MM.1S (cell line): ENCODE data around the gene AMIGO3.
A peak's percentile ranks its signal among the peaks of the same experiment; 100 is the strongest.

ENCODE experiments used
- DNase-seq: peaks from one replicate; pipeline ENCODE4 v3.0.0-alpha.2; 2015
- H2AFZ ChIP-seq: fragments of 300-600 bp; sonication (generic); 2 replicates; pipeline ENCODE4 v1.6.0; 2016; ENCODE audit warnings: antibody characterized with exemption, low read length
- H3F3A ChIP-seq: fragments of 300-600 bp; sonication (generic); 2 replicates; pipeline ENCODE4 v1.6.1; 2016; ENCODE audit warnings: mild to moderate bottlenecking, antibody characterized with exemption, low read length, moderate library complexity, mixed read lengths; ENCODE audit not compliant: insufficient read depth
- H3K27ac ChIP-seq: fragments of 300-600 bp; sonication (generic); 2 replicates; pipeline ENCODE4 v1.5.1; 2016; ENCODE audit warnings: mild to moderate bottlenecking, low read length
- H3K27me3 ChIP-seq: fragments of 300-600 bp; sonication (generic); replicated peaks from 2 replicates; pipeline ENCODE4 v1.6.0; 2016; ENCODE audit warnings: low read length; ENCODE audit not compliant: insufficient read depth
- H3K36me3 ChIP-seq: fragments of 300-600 bp; sonication (generic); replicated peaks from 2 replicates; pipeline ENCODE4 v1.6.1; 2016; ENCODE audit warnings: mild to moderate bottlenecking, low read length, mixed read lengths; ENCODE audit not compliant: insufficient read depth
- H3K4me1 ChIP-seq: fragments of 300-600 bp; sonication (generic); 2 replicates; pipeline ENCODE4 v1.6.1; 2016; ENCODE audit warnings: low read length, mixed read lengths
- H3K4me2 ChIP-seq: fragments of 300-600 bp; sonication (generic); 2 replicates; pipeline ENCODE4 v1.6.0; 2016; ENCODE audit warnings: low read depth, low read length
- H3K4me3 ChIP-seq: fragments of 300-600 bp; sonication (generic); 2 replicates; pipeline ENCODE4 v1.5.1; 2016; ENCODE audit warnings: low read length, mixed read lengths
- H3K79me2 ChIP-seq: fragments of 300-600 bp; sonication (generic); 2 replicates; pipeline ENCODE4 v1.6.1; 2016; ENCODE audit warnings: mixed run types, low read length, mixed read lengths
- H3K9ac ChIP-seq: fragments of 300-600 bp; sonication (generic); 2 replicates; pipeline ENCODE4 v1.6.1; 2016; ENCODE audit warnings: low read length, mixed read lengths
- H3K9me2 ChIP-seq: fragments of 300-600 bp; sonication (generic); replicated peaks from 2 replicates; pipeline ENCODE4 v1.6.1; 2016; ENCODE audit warnings: mild to moderate bottlenecking, low read length, mixed read lengths; ENCODE audit not compliant: insufficient read depth
- H3K9me3 ChIP-seq: fragments of 300-600 bp; sonication (generic); replicated peaks from 2 replicates; pipeline ENCODE4 v1.6.1; 2016; ENCODE audit warnings: mild to moderate bottlenecking, low read length, mixed read lengths; ENCODE audit not compliant: insufficient read depth
- H4K20me1 ChIP-seq: fragments of 300-600 bp; sonication (generic); 2 replicates; pipeline ENCODE4 v1.6.1; 2016; ENCODE audit warnings: mild to moderate bottlenecking, low read length, moderate library complexity, mixed read lengths; ENCODE audit not compliant: insufficient read depth
- CTCF ChIP-seq: fragments of 300-600 bp; sonication (generic); IDR thresholded peaks from 2 replicates; pipeline ENCODE4 v1.5.1; 2016; ENCODE audit warnings: antibody characterized with exemption, low read length, mixed read lengths
- EZH2 ChIP-seq: fragments of 300-600 bp; sonication (generic); optimal IDR thresholded peaks from 2 replicates; pipeline ENCODE3; 2017; ENCODE audit warnings: low read depth, mild to moderate bottlenecking, antibody characterized with exemption, low read length, mixed read lengths
- EZH2phosphoT487 ChIP-seq: fragments of 300-600 bp; sonication (generic); IDR thresholded peaks from 2 replicates; pipeline ENCODE4 v1.6.1; 2018; ENCODE audit warnings: antibody characterized with exemption, low read length

The AMIGO3 gene

GRCh38 chr3:49674497-49674983 is 44.9 kb downstream of the AMIGO3 start:
- Histone ChIP-seq H2AFZ (peak overlapping the region; percentile 81; the same call in 1 of the 2 replicates), H3K9me3 (no peaks in the 10 kb centered on the region), H3K36me3 (no peaks in the 10 kb centered on the region), H3K4me3 (peak overlapping the region; percentile 96), H3K9me2 (no peaks in the 10 kb centered on the region), H3K4me1 (0 out of 2 replicates have a peak, but pooled peaks cover 3% of the 10 kb centered on the region), H3F3A (0 out of 2 replicates have a peak, but pooled peaks cover 10% of the 10 kb centered on the region), H3K27me3 (no peaks in the 10 kb centered on the region), H3K9ac (peak overlapping the region; percentile 89), H4K20me1 (no peaks in the 10 kb centered on the region), H3K79me2 (peaks cover 31% of the 10 kb centered on the region), H3K4me2 (peak overlapping the region; percentile 94), H3K27ac (peak overlapping the region; percentile 85; the same call in 1 of the 2 replicates)
- TF ChIP-seq EZH2 (no peak), CTCF (no peak), EZH2phosphoT487 (no peak)
- DNase-seq: no peak

- no peak for TF ChIP-seq EZH2phosphoT487
- no peak for TF ChIP-seq CTCF
- TF ChIP-seq EZH2: no peak
- 0 out of 2 replicates have a peak, but pooled peaks cover 3% of the 10 kb centered on the region for H3K4me1 ChIP-seq
- no peaks in the 10 kb centered on the region for H3K27me3 ChIP-seq
- H3K9me3 ChIP-seq: no peaks in the 10 kb centered on the region
- H3K9me2 ChIP-seq: no peaks in the 10 kb centered on the region
- peak within 1 kb of the TSS; percentile 89 for H3K9ac ChIP-seq
- 0 out of 2 replicates have a peak, but pooled peaks cover 10% of the 10 kb centered on the region for H3F3A ChIP-seq
- peak within 1 kb of the TSS; percentile 81 for H2AFZ ChIP-seq
- H4K20me1 ChIP-seq: no peaks in the 10 kb centered on the region
- H3K4me2 ChIP-seq: peak within 1 kb of the TSS; percentile 99
- H3K79me2 ChIP-seq: peaks cover 31% of the 10 kb centered on the region
- peak within 1 kb of the TSS; percentile 85 for H3K27ac ChIP-seq
- peak; percentile 98 for DNase-seq
- no peaks in the 10 kb centered on the region for H3K36me3 ChIP-seq
- H3K4me3 ChIP-seq: peak within 1 kb of the TSS; percentile 96
These were observed 45.6 kb downstream of the AMIGO3 start, which contains the start of gene APEH for GRCh38 chr3:49673715-49674496. TSS of gene APEH (plus strand) at chr3:49674351. CDS start at chr3:49674402, 51 bp downstream.

GRCh38 chr3:49673121-49673714 is 46.3 kb downstream of the AMIGO3 start:
- H4K20me1 ChIP-seq: no peaks in the 10 kb centered on the region
- no peak for TF ChIP-seq CTCF
- TF ChIP-seq EZH2phosphoT487: no peak
- H3K36me3 ChIP-seq: no peaks in the 10 kb centered on the region
- DNase-seq: peak; percentile 28
- peak overlapping the region; percentile 89 for H3K9ac ChIP-seq
- no peaks in the 10 kb centered on the region for H3K9me3 ChIP-seq
- peak overlapping the region; percentile 96 for H3K4me3 ChIP-seq
- no peaks in the 10 kb centered on the region for H3K9me2 ChIP-seq
- peak overlapping the region; percentile 81 for H2AFZ ChIP-seq
- H3K4me2 ChIP-seq: peak overlapping the region; percentile 99
- peaks cover 31% of the 10 kb centered on the region for H3K79me2 ChIP-seq
- H3F3A ChIP-seq: 0 out of 2 replicates have a peak, but pooled peaks cover 10% of the 10 kb centered on the region
- 0 out of 2 replicates have a peak, but pooled peaks cover 3% of the 10 kb centered on the region for H3K4me1 ChIP-seq
- no peaks in the 10 kb centered on the region for H3K27me3 ChIP-seq
- peak overlapping the region; percentile 85 for H3K27ac ChIP-seq
